ENCODE measurements around the gene GSTM5. TPM values are rescaled to one million over a fixed set of nuclear protein-coding genes. Genes with fewer than 3 reads are reported as not detected.
"Not testable (repeated sequence)": the region's sequence is repeated elsewhere in the genome, so short reads cannot be mapped to it uniquely, and the experiment has no call there.

GSTM5 gene
- total RNA-seq, 1 experiment from 2014 or later = not detected

DNA sequence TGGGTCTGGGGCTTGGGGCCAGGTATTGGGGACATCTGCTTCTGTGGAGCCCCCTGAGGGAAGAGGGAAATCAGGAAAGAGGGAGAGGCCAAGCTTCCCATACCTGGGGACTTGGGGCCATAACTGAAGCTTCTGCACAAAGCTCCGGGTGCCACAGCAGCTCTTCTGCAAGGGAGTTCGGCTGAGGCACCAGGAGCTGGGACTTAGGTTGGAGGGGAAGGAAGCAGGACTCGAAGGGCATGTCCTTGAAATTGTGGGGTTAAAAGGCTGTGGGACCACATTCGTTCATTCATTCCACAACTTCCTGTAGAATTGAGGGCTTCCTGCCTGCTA, 53.4 kb downstream of the GSTM5 start:
- Histone ChIP-seq H3K27ac (ENCODE audit: low read length) (no peak overlapping the region), H3K9ac (ENCODE audit: low read length) (no peak overlapping the region), H3K4me1 (ENCODE audit: insufficient read depth, low read length) (peaks cover 17% of the 10 kb centered on the region), H3K4me2 (ENCODE audit: low read length) (no peak overlapping the region), H3K27me3 (ENCODE audit: low read length) (no peaks in the 10 kb centered on the region), H4K20me1 (ENCODE audit: low read length) (no peaks in the 10 kb centered on the region), H3F3A (ENCODE audit: low read length, unreplicated experiment) (no peaks in the 10 kb centered on the region), H3K9me2 (replicated peaks; ENCODE audit: low read length) (no peaks in the 10 kb centered on the region), H3K79me2 (ENCODE audit: low read length) (no peaks in the 10 kb centered on the region), H3K36me3 (ENCODE audit: low read depth, low read length) (no peaks in the 10 kb centered on the region), H3K9me3 (ENCODE audit: low read length) (no peaks in the 10 kb centered on the region), H3K4me3 (ENCODE audit: low read length) (no peak overlapping the region), H2AFZ (ENCODE audit: low read length) (no peak overlapping the region)
- ChIA-PET POLR2A (ENCODE audit: unreplicated experiment) (no interaction called here), CTCF (no interaction called here)
- ATAC-seq (no peak), DNase-seq (no peak)
- intact Hi-C loops (cut with micrococcal nuclease) = no loop called here
- TF ChIP-seq EZH2 (IDR thresholded peaks at IDR 0.05; ENCODE audit: low read length, unreplicated experiment) = no peak
- TF ChIP-seq, protein P1, sequence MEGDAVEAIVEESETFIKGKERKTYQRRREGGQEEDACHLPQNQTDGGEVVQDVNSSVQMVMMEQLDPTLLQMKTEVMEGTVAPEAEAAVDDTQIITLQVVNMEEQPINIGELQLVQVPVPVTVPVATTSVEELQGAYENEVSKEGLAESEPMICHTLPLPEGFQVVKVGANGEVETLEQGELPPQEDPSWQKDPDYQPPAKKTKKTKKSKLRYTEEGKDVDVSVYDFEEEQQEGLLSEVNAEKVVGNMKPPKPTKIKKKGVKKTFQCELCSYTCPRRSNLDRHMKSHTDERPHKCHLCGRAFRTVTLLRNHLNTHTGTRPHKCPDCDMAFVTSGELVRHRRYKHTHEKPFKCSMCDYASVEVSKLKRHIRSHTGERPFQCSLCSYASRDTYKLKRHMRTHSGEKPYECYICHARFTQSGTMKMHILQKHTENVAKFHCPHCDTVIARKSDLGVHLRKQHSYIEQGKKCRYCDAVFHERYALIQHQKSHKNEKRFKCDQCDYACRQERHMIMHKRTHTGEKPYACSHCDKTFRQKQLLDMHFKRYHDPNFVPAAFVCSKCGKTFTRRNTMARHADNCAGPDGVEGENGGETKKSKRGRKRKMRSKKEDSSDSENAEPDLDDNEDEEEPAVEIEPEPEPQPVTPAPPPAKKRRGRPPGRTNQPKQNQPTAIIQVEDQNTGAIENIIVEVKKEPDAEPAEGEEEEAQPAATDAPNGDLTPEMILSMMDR (conservative IDR thresholded peaks at IDR 0.05; ENCODE audit: low read depth, low read length) = no peak
- TF ChIP-seq EZH2phosphoT487 (IDR thresholded peaks at IDR 0.05; ENCODE audit: borderline replicate concordance, low read length) = no peak
- BruUV-seq (replicated peaks) = no TSS peak

- Histone ChIP-seq H3F3A (ENCODE audit: low read length, unreplicated experiment) (no peaks in the 10 kb centered on the region), H3K9me3 (ENCODE audit: low read length) (no peaks in the 10 kb centered on the region), H2AFZ (ENCODE audit: low read length) (no peak overlapping the region), H3K9me2 (replicated peaks; ENCODE audit: low read length) (no peaks in the 10 kb centered on the region), H3K36me3 (ENCODE audit: low read depth, low read length) (no peaks in the 10 kb centered on the region), H4K20me1 (ENCODE audit: low read length) (no peaks in the 10 kb centered on the region), H3K27me3 (ENCODE audit: low read length) (no peaks in the 10 kb centered on the region), H3K4me2 (ENCODE audit: low read length) (no peak overlapping the region), H3K9ac (ENCODE audit: low read length) (no peak overlapping the region), H3K27ac (ENCODE audit: low read length) (no peak overlapping the region), H3K4me3 (ENCODE audit: low read length) (no peak overlapping the region), H3K4me1 (ENCODE audit: insufficient read depth, low read length) (peaks cover 17% of the 10 kb centered on the region), H3K79me2 (ENCODE audit: low read length) (no peaks in the 10 kb centered on the region)
- TF ChIP-seq EZH2 (IDR thresholded peaks at IDR 0.05; ENCODE audit: low read length, unreplicated experiment) (no peak), EZH2phosphoT487 (IDR thresholded peaks at IDR 0.05; ENCODE audit: borderline replicate concordance, low read length) (no peak)
- TF ChIP-seq, protein P1 (conservative IDR thresholded peaks at IDR 0.05; ENCODE audit: low read depth, low read length) = no peak
- no TSS peak for BruUV-seq (replicated peaks)
- intact Hi-C loops (cut with micrococcal nuclease) = no loop called here
- no peak for ATAC-seq
- no peak for DNase-seq
- ChIA-PET POLR2A (ENCODE audit: unreplicated experiment) (no interaction called here), CTCF (no interaction called here)
Observed at GRCh38 chr1:109765896-109766615, 54.0 kb downstream of the GSTM5 start.

GRCh38 chr1:109766991-109767636, 55.1 kb downstream of the GSTM5 start:
- H3K9ac ChIP-seq (ENCODE audit: low read length); H3K4me3 ChIP-seq (ENCODE audit: low read length); intact Hi-C loops (cut with micrococcal nuclease); H2AFZ ChIP-seq (ENCODE audit: low read length); BruUV-seq (replicated peaks); ATAC-seq; H3K36me3 ChIP-seq (ENCODE audit: low read depth, low read length); H3K27ac ChIP-seq (ENCODE audit: low read length); H3K4me2 ChIP-seq (ENCODE audit: low read length); H4K20me1 ChIP-seq (ENCODE audit: low read length); H3K27me3 ChIP-seq (ENCODE audit: low read length); CTCF ChIA-PET; POLR2A ChIA-PET (ENCODE audit: unreplicated experiment); H3K79me2 ChIP-seq (ENCODE audit: low read length); DNase-seq; H3F3A ChIP-seq (ENCODE audit: low read length, unreplicated experiment); H3K9me3 ChIP-seq (ENCODE audit: low read length); H3K9me2 ChIP-seq (replicated peaks; ENCODE audit: low read length): not testable (repeated sequence)
- peaks cover 17% of the 10 kb centered on the region for H3K4me1 ChIP-seq (ENCODE audit: insufficient read depth, low read length)

Other genes with a start within 250 kb of the GSTM5 start
- not detected in 2 replicates for gene SYPL2, start 245.7 kb upstream of the GSTM5 start, total RNA-seq (2014; rRNA removed)
- 9.2 and 9.4 TPM in 2 replicates for gene ATXN7L2, start 228.3 kb upstream of the GSTM5 start, total RNA-seq (2014; rRNA removed)
- gene CYB561D1, start 218.2 kb upstream of the GSTM5 start, total RNA-seq (2014; rRNA removed) = 2.7 and 4.2 TPM in 2 replicates
- gene AMIGO1, start 202.5 kb upstream of the GSTM5 start, total RNA-seq (2014; rRNA removed) = 2.7 and 2.8 TPM in 2 replicates
- gene GPR61, start 172.4 kb upstream of the GSTM5 start, total RNA-seq (2014; rRNA removed) = 0.07 and 1.3 TPM in 2 replicates
- 6.7 and 6.8 TPM in 2 replicates for gene GNAI3, start 163.6 kb upstream of the GSTM5 start, total RNA-seq (2014; rRNA removed)
- 0.29 and 0.69 TPM in 2 replicates for gene GNAT2, start 92.6 kb upstream of the GSTM5 start, total RNA-seq (2014; rRNA removed)
- 75.3 and 128 TPM in 2 replicates for gene AMPD2, start 92.4 kb upstream of the GSTM5 start, total RNA-seq (2014; rRNA removed)
- gene GSTM4, start 56.2 kb upstream of the GSTM5 start, total RNA-seq (2014; rRNA removed) = 24.0 and 25.9 TPM in 2 replicates
- gene GSTM2, start 44.2 kb upstream of the GSTM5 start, total RNA-seq (2014; rRNA removed) = 29.0 and 38.6 TPM in 2 replicates
- gene GSTM1, start 24.4 kb upstream of the GSTM5 start, total RNA-seq (2014; rRNA removed) = not detected in 2 replicates
- 76.6 and 80.9 TPM in 2 replicates for gene GSTM3, start 28.8 kb downstream of the GSTM5 start, total RNA-seq (2014; rRNA removed)
- not detected in 2 replicates for gene EPS8L3, start 51.7 kb downstream of the GSTM5 start, total RNA-seq (2014; rRNA removed)
- 2.0 and 4.1 TPM in 2 replicates for gene CSF1, start 198.6 kb downstream of the GSTM5 start, total RNA-seq (2014; rRNA removed)